CD4-positive, alpha-beta T cell treated with Interferon alpha-2 for 1 hour (primary cell): ENCODE data around the gene RABGEF1.
A peak's percentile ranks its signal among the peaks of the same experiment; 100 is the strongest.
"Not testable (repeated sequence)": the region's sequence is repeated elsewhere in the genome, so short reads cannot be mapped to it uniquely, and the experiment has no call there.

Experiments used
- DNase-seq, 2 donors: peaks; one replicate each; pipeline ENCODE4 v3.0.0-alpha.2; 2020 to 2022

The RABGEF1 gene

GRCh38 chr7:66816658-66817057 lies 76.1 kb downstream of the RABGEF1 start:
- DNase-seq, result not testable (repeated sequence)

- DNase-seq, result peak in 1 of 2 donors; percentile 3
Observed at GRCh38 chr7:66817208-66817795, 76.8 kb downstream of the RABGEF1 start.

GRCh38 chr7:66817956-66818355 lies 77.4 kb downstream of the RABGEF1 start:
- DNase-seq, result not testable (repeated sequence)

GRCh38 chr7:66824041-66824440 lies 83.5 kb downstream of the RABGEF1 start:
- no peak for DNase-seq

GRCh38 chr7:66825538-66825937 lies 85.0 kb downstream of the RABGEF1 start:
- DNase-seq, result peak; percentile 25 to 37

GRCh38 chr7:66826649-66827048 lies 86.1 kb downstream of the RABGEF1 start:
- DNase-seq, result no peak

- not testable (repeated sequence) for DNase-seq
Observed at GRCh38 chr7:66830976-66831375, 90.4 kb downstream of the RABGEF1 start.

- DNase-seq, result no peak
Observed at GRCh38 chr7:66832531-66833351, 92.2 kb downstream of the RABGEF1 start.

GRCh38 chr7:66837007-66837406 lies 96.5 kb downstream of the RABGEF1 start:
- peak; percentile 25 to 32 for DNase-seq

- DNase-seq, result no peak
Observed at GRCh38 chr7:66837661-66838060, 97.1 kb downstream of the RABGEF1 start.

GRCh38 chr7:66839814-66840213 lies 99.3 kb downstream of the RABGEF1 start:
- no peak for DNase-seq

GRCh38 chr7:66840316-66840715 lies 99.8 kb downstream of the RABGEF1 start:
- DNase-seq, result no peak

- no peak for DNase-seq
Observed at GRCh38 chr7:66841898-66842297, 101.4 kb downstream of the RABGEF1 start.

GRCh38 chr7:66843492-66843891 lies 103.0 kb downstream of the RABGEF1 start:
- not testable (repeated sequence) for DNase-seq

- DNase-seq, result peak; percentile 99
Observed at GRCh38 chr7:66844552-66845378, 104.2 kb downstream of the RABGEF1 start.

GRCh38 chr7:66845379-66846095 lies 105.0 kb downstream of the RABGEF1 start:
- no peak for DNase-seq

- not testable (repeated sequence) for DNase-seq
Observed at GRCh38 chr7:66846096-66846445, 105.5 kb downstream of the RABGEF1 start.

GRCh38 chr7:66847523-66847855 lies 107.0 kb downstream of the RABGEF1 start:
- not testable (repeated sequence) for DNase-seq

- DNase-seq, result peak in 1 of 2 donors; percentile 56
Observed at GRCh38 chr7:66847879-66848790, 107.6 kb downstream of the RABGEF1 start.

GRCh38 chr7:66859339-66859738 lies 118.8 kb downstream of the RABGEF1 start:
- DNase-seq, result no peak

- peak in 1 of 2 donors; percentile 14 for DNase-seq
Observed at GRCh38 chr7:66859794-66860645, 119.5 kb downstream of the RABGEF1 start.
